Measurements from ENCODE around the gene FKBP7. TPM values are rescaled to one million over a fixed set of nuclear protein-coding genes. Genes with fewer than 3 reads are reported as not detected.
"Not testable (repeated sequence)": the region's sequence is repeated elsewhere in the genome, so short reads cannot be mapped to it uniquely, and the experiment has no call there.

Gene FKBP7
- total RNA-seq, 1 donor from 2014 or later, result 5.5 TPM

DNA sequence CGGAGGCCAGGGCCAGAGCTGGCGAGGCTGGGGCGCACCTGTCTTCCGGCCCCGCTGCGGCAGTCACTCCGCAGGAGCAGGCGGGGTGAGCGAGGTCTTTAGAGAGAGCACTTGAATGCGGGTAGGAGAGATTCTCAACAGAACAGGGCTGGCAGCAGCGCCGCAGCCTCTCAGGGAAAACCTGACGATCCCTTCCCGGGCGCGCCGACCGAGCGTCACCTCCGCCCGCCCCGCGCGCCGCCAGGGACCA is 28.0 kb downstream of the FKBP7 start:
- no peak for DNase-seq (ENCODE audit: low spot score)

- DNase-seq (ENCODE audit: low spot score), result no peak
These were observed 28.5 kb downstream of the FKBP7 start for GRCh38 chr2:178449700-178450523.

DNA sequence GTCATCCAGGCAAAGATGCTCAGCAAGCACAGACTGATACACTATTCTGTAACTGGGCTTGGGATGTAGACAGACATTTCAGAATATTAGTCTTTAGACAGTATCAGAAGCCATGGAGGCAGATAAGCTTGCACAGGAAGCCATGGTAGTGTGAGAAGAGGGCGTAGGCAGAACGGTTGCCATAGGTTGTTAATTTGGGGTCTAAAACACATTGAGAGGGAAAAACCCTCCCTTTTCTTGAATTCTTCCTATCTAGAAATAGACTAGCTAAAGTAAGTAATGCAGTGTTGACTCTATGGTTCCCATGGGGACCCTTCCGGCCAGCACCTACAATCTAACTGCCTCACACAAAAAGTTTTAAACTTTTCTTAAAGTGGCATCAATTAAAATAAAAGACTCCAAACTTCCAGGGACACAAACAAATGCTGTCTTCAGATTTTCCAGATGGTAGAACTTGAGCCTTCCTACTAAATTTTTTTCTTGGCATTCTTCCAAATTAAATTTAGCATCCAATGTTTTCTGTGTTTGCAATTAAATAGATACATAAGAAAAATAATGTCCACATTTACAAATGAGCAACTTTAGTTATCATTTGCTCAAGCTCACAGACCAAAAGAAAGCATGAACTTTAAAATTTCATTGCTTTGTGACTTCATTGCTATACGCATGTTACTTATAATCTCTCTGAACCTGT is 29.3 kb downstream of the FKBP7 start:
- DNase-seq (ENCODE audit: low spot score), result no peak

DNA sequence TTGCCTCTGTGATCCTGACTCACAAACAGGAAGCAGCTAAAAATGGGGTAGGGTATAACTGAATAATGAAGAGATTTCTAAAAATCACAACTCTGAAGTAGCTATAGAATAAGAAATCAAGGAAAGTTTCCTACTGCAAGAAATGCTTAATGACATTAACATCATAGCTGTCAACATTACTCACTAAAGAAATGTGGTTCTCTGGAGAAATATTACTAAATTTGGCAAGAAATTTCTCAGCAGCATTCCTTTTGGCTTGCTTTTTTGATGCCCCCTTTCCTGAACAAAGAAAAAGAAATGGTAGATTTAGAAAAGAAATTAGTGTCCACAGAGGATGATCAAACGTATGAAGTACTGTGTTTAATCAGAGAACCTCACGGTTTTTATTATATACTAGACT is 37.0 kb downstream of the FKBP7 start:
- no peak for DNase-seq (ENCODE audit: low spot score)

- DNase-seq (ENCODE audit: low spot score), result no peak
These were observed 41.7 kb downstream of the FKBP7 start for GRCh38 chr2:178436662-178437061.

DNA sequence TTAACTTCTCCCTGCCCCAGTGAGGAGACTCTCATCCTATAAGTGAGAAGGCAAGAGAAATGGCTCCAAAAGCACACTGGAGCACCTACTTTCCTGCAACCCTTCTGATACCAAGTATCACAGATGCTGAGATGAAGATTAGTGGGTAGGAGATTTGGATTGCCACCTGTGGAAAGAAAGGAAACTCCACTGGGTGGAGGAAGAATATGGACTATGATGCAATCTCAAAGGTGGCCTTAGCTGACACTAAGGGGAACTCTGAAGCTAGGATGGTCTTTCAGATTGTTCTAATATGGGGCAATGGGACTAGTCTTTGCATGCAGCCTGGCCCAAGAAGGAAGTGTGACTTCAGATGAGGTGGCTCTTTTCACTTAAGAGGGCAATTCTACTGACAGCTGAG is 49.1 kb downstream of the FKBP7 start:
- no peak for DNase-seq (ENCODE audit: low spot score)

DNA sequence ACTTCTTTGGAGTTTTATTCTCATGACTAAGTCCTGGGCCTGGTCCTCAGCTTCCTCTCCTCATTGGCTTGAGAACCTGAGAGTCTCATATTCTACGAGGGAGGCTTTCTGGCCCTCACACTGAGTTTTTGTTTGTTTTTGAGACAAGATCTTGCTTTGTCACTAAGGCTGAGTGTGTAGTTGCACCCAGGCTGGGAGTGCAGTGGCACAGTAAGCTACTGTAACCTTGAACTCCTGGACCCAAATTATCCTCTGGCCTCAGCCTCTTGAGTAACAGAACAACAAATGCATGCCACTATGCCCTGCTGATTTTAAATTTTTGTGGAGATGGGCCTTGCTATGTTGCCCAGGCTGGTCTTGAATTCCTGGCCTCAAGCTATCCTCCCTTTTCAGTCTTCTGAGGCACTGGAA is 50.0 kb downstream of the FKBP7 start:
- DNase-seq (ENCODE audit: low spot score), result no peak

DNA sequence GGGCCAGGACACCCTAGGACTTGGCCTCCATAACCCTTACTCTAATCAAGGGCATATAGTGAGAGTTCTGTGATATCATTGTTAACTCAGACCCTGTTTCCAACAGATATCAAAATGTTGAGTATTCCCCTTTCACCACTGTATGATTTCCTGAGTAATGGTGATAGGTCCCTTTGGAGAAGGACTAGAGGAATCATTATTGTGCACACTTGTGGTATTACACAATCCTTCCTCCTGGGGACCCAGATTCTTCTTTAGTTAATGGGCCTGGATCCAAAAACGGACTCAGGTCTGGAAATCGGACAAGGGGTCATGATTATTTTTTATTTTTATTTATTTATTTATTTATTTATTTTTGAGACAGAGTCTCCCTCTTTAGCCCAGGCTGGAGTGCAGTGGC is 50.9 kb downstream of the FKBP7 start:
- no peak for DNase-seq (ENCODE audit: low spot score)

GRCh38 chr2:178426388-178426787 is 52.0 kb downstream of the FKBP7 start:
- DNase-seq (ENCODE audit: low spot score), result no peak

GRCh38 chr2:178425255-178425827 is 53.1 kb downstream of the FKBP7 start:
- no peak for DNase-seq (ENCODE audit: low spot score)

- not testable (repeated sequence) for DNase-seq (ENCODE audit: low spot score)
These were observed 54.7 kb downstream of the FKBP7 start for GRCh38 chr2:178423746-178424145.

- DNase-seq (ENCODE audit: low spot score), result no peak
These were observed 56.3 kb downstream of the FKBP7 start for GRCh38 chr2:178422097-178422496.

- no peak for DNase-seq (ENCODE audit: low spot score)
These were observed 57.9 kb downstream of the FKBP7 start for GRCh38 chr2:178420463-178420999.

DNA sequence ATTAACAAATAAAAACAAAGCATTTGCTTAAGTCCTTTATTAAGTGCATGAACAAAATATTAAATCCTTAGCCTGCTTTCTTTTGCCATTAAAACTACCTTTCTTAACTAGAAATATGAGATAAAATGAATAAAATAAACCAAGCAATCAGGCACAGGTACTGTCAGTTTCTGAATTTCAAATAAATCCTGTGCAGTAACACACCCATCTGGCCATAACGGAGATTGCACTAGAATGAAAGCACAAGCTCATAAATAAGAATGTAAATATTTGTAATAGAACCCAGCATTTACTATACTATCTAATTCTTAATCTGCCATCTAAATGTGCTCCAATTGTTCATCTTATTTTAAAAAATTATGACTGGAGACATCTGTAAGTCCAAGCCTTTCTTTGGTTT is 59.3 kb downstream of the FKBP7 start:
- no peak for DNase-seq (ENCODE audit: low spot score)

GRCh38 chr2:178418426-178418825 is 60.0 kb downstream of the FKBP7 start:
- DNase-seq (ENCODE audit: low spot score), result no peak

- no peak for DNase-seq (ENCODE audit: low spot score)
These were observed 60.5 kb downstream of the FKBP7 start for GRCh38 chr2:178417916-178418315.

GRCh38 chr2:178415979-178416378 is 62.4 kb downstream of the FKBP7 start:
- no peak for DNase-seq (ENCODE audit: low spot score)

DNA sequence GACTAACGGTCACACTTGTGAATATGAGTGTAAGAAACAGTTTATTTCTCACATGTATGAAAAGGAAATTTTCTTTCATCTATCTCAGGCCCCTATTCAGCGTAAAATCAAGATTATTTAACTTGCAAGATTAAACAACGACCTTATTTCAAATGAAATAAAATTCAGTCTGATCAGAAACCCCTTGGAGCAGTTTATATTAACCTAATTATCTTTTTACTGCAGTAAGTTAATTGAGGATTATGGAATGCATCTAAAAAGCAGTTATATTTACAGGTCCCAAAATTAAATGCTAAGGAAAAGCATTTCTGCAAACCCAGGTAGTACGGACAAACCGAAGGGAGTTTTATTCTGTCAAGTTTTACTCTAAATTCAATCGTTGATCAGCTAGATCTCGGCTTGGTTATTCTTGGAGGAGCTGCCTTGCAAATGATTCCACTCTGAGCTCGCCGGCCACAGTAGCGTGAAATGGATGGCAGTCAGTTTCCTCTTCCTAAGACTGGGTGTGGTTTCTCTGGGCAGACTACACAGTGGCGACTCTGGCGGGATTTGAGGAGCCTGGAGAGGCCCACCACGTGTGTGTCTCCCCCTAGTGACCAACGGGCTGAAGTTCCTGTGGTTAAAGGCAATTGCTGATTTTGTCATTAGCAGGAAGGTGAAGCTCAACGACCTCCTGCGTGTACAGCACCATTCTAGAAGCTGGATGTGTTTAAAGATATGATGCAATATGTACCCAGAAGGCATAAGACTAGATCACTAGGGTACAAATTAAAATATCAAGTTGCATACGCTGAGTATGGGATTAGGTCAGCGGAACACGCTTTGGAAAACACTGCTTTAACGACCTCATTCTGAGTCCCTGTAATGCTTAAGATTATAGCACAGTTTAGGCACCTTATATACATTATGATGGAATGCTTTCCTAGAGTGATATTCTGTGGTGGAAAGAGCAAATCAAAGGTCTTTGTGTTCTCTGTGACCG is 63.8 kb downstream of the FKBP7 start:
- DNase-seq (ENCODE audit: low spot score), result peak; percentile 94
